ENCODE results near the gene PPP1R16B. TPM values are rescaled to one million over a fixed set of nuclear protein-coding genes. Genes with fewer than 3 reads are reported as not detected.

Gene PPP1R16B
- total and polyA plus RNA-seq, 3 donors from 2014 or later = 1.2 to 3.7 (median 1.3) TPM

- no peak overlapping the region for H3K27ac ChIP-seq
- no peak for DNase-seq
- no peak overlapping the region for H3K4me3 ChIP-seq
- no peaks in the 10 kb centered on the region for H3K9me3 ChIP-seq
- H3K4me1 ChIP-seq = no peaks in the 10 kb centered on the region
- intact Hi-C loops (cut with DNase I; ENCODE audit: low total_unique reads) = no loop called here
- H3K27me3 ChIP-seq = no peaks in the 10 kb centered on the region
- no peaks in the 10 kb centered on the region for H3K36me3 ChIP-seq (ENCODE audit: low read depth, missing control alignments)
- TF ChIP-seq CTCF (IDR thresholded peaks at IDR 0.05) = no peak
Measured at GRCh38 chr20:38965264-38965663, 159.8 kb downstream of the PPP1R16B start.

DNA sequence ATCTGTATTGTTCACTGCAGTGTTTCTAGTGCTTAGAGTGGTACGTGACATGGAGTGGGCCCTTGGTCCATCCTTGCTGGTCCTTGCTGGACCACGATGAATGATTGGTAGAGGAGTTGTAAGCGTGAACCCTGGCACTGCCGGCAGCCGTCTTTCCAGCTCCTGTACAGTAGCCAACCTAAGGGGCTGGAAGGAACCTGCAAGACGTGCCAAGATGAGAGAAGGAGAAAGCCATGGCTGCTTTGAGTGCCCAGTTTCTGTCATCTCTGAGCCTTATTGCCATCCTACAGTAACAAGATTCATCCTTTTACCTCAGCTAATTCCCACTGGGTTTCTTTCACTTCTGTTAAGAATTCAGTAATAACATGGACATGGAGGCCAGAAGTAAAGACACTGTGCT is 162.6 kb downstream of the PPP1R16B start:
- TF ChIP-seq POLR2A (IDR thresholded peaks at IDR 0.05) (no peak), CTCF (IDR thresholded peaks at IDR 0.05) (no peak)
- Histone ChIP-seq H3K4me3 (no peak overlapping the region), H3K9me3 (no peaks in the 10 kb centered on the region), H3K27me3 (no peaks in the 10 kb centered on the region), H3K36me3 (ENCODE audit: low read depth, missing control alignments) (no peaks in the 10 kb centered on the region), H3K4me1 (no peaks in the 10 kb centered on the region), H3K27ac (no peak overlapping the region)
- no peak for DNase-seq
- intact Hi-C loops (cut with DNase I; ENCODE audit: low total_unique reads) = no loop called here
- WGBS, 2 donors = 93 to 95% methylated on average over 6 of the region's 6 CpGs

DNA sequence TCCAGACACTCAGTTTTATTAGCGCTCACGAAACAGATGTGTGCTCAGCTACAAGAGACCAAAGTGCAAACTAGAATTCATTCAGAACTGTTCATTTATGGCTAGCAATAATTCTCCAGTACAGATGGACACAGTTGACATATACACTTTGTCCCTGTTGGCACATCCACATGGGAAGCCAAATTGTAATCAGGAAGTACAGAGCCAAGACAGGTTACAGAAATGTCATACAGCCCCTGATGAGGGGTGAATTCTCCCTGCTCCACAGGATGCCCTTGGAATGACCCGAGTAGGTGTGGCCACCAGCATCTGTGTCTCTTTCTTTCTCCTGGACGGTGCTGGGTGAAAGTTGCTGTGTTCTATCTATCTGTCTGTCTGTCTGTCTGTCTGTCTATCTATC is 164.2 kb downstream of the PPP1R16B start:
- no peaks in the 10 kb centered on the region for H3K4me1 ChIP-seq
- intact Hi-C loops (cut with DNase I; ENCODE audit: low total_unique reads) = no loop called here
- no peak overlapping the region for H3K4me3 ChIP-seq
- DNase-seq = no peak
- TF ChIP-seq CTCF (IDR thresholded peaks at IDR 0.05) (no peak), POLR2A (IDR thresholded peaks at IDR 0.05) (no peak)
- no peaks in the 10 kb centered on the region for H3K27me3 ChIP-seq
- 88 to 91% methylated on average over 4 of the region's 4 CpGs for whole genome bisulfite sequencing, 2 donors
- H3K9me3 ChIP-seq = no peaks in the 10 kb centered on the region
- no peaks in the 10 kb centered on the region for H3K36me3 ChIP-seq (ENCODE audit: low read depth, missing control alignments)
- no peak overlapping the region for H3K27ac ChIP-seq

DNA sequence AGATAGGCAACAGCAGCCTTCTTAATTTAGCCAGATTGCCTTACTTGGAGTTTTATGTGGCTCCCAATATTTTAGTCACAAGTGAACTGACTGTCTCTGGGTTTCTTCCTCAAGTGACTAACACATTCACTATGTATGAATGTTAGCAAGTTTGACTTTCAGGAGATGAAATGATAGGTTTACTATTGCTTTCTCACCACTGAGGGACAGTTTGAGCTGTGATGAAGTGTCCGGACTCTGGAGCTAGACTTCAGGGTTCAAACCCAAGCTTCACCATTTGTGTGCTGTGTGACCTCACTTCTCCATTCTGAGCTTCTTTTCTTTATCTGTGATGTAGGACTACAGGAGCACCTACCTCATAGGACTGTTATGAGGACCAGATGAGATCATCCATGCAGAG is 164.8 kb downstream of the PPP1R16B start:
- H3K9me3 ChIP-seq = no peaks in the 10 kb centered on the region
- no peaks in the 10 kb centered on the region for H3K4me1 ChIP-seq
- WGBS, 2 donors = 100% methylated on average over 1 of the region's 1 CpG
- H3K27ac ChIP-seq = no peak overlapping the region
- no peaks in the 10 kb centered on the region for H3K36me3 ChIP-seq (ENCODE audit: low read depth, missing control alignments)
- DNase-seq = no peak
- intact Hi-C loops (cut with DNase I; ENCODE audit: low total_unique reads) = no loop called here
- no peak overlapping the region for H3K4me3 ChIP-seq
- no peaks in the 10 kb centered on the region for H3K27me3 ChIP-seq
- TF ChIP-seq CTCF (IDR thresholded peaks at IDR 0.05) (no peak), POLR2A (IDR thresholded peaks at IDR 0.05) (no peak)

Small RNAs within 50 kb of the gene (small RNA-seq; reads per million reads assigned to genes)
- gene AL023803.1 = 0 to 0.09 reads per million in 2 donors

Other genes with a start within 250 kb of the PPP1R16B start
- gene ADIG, start 224.5 kb upstream of the PPP1R16B start, total RNA-seq = 10 to 100 TPM; 10.5 to 40.9 TPM
- gene ADIG, start 224.5 kb upstream of the PPP1R16B start, polyA plus RNA-seq (ENCODE audit: insufficient read depth, low read depth, low replicate concordance) = 53.3 TPM
- gene ARHGAP40, start 203.9 kb upstream of the PPP1R16B start, total RNA-seq = 1 to 10 TPM; 1.5 TPM
- gene ARHGAP40, start 203.9 kb upstream of the PPP1R16B start, polyA plus RNA-seq (ENCODE audit: insufficient read depth, low read depth, low replicate concordance) = 3.2 TPM
- gene SLC32A1, start 81.2 kb upstream of the PPP1R16B start, total RNA-seq = under 1 TPM; 0.25 to 0.55 TPM
- 0.96 TPM for gene SLC32A1, start 81.2 kb upstream of the PPP1R16B start, polyA plus RNA-seq (ENCODE audit: insufficient read depth, low read depth, low replicate concordance)
- gene ACTR5, start 57.2 kb upstream of the PPP1R16B start, total RNA-seq = 10 to 100 TPM; 22.7 to 26.9 TPM
- 18.9 TPM for gene ACTR5, start 57.2 kb upstream of the PPP1R16B start, polyA plus RNA-seq (ENCODE audit: insufficient read depth, low read depth, low replicate concordance)
- gene FAM83D, start 120.7 kb downstream of the PPP1R16B start, total RNA-seq = 10 to 100 TPM; 13.1 to 13.7 TPM
- 10.1 TPM for gene FAM83D, start 120.7 kb downstream of the PPP1R16B start, polyA plus RNA-seq (ENCODE audit: insufficient read depth, low read depth, low replicate concordance)
- 10 to 100 TPM; 26.0 to 31.2 TPM for gene DHX35, start 156.6 kb downstream of the PPP1R16B start, total RNA-seq
- 15.8 TPM for gene DHX35, start 156.6 kb downstream of the PPP1R16B start, polyA plus RNA-seq (ENCODE audit: insufficient read depth, low read depth, low replicate concordance)